Transverse colon (tissue), 4 donors: Measurements from ENCODE around the gene FBXO21. TPM values are rescaled to one million over a fixed set of nuclear protein-coding genes. Genes with fewer than 3 reads are reported as not detected.

Experiments
- DNase-seq: peaks from one replicate; pipeline ENCODE4 v3.0.0-alpha.2; 2019
- H3K27ac ChIP-seq, 4 donors: fragments of 200-600 bp; sonication (generic); 2 replicates each; pipeline ENCODE4 v1.5.1; 2016 to 2018; ENCODE audit warnings: inconsistent platforms in 4 of 4
- H3K27me3 ChIP-seq: fragments of 200-600 bp; sonication (generic); 2 replicates; pipeline ENCODE4 v1.5.1; 2017; ENCODE audit warnings: inconsistent platforms
- H3K36me3 ChIP-seq, 4 donors: fragments of 200-600 bp; sonication (generic); 2 replicates each; pipeline ENCODE4 v1.5.1; 2017 to 2019; ENCODE audit warnings: inconsistent platforms in 4 of 4
- H3K4me1 ChIP-seq, 4 donors: fragments of 200-600 bp; sonication (generic); 2 replicates each; pipeline ENCODE4 v1.5.1; 2017 to 2020; ENCODE audit warnings: inconsistent platforms in 4 of 4
- H3K4me3 ChIP-seq, 4 donors: fragments of 200-600 bp; sonication (generic); 1 replicate in 1 of 4; 2 replicates in 3 of 4; pipeline versions ENCODE4 v1.5.1 to v1.6.1; 2017 to 2019; ENCODE audit warnings: inconsistent platforms in 4 of 4
- H3K9me3 ChIP-seq, 2 donors: fragments of 200-600 bp; sonication (generic); 2 replicates each; pipeline ENCODE4 v1.5.1; 2017 to 2019; ENCODE audit warnings: inconsistent platforms in 2 of 2
- EP300 ChIP-seq: sonication (generic); formaldehyde crosslinking; IDR thresholded peaks from one replicate; pipeline ENCODE4 v1.6.1; 2017; ENCODE audit warnings: antibody characterized with exemption, low read depth
- POLR2A ChIP-seq: fragments of 450-650 bp; IDR thresholded peaks from one replicate; pipeline ENCODE4 v1.6.1; 2016; ENCODE audit warnings: antibody characterized with exemption, mild to moderate bottlenecking, moderate library complexity
- POLR2AphosphoS5 ChIP-seq, 3 donors: sonication (generic); formaldehyde crosslinking; IDR thresholded peaks; one replicate each; pipeline ENCODE4 v1.6.1; 2016; ENCODE audit warnings: antibody characterized with exemption in 3 of 3
- WGBS, 2 donors: methylation state at CpG; one replicate each; pipeline ENCODE4 v1.1.5; 2018; ENCODE audit warnings: low coverage in 1 of 2; 5-methylcytosine and 5-hydroxymethylcytosine counted together
- in situ Hi-C, 4 donors: fragments of 200-750 bp; cut with MboI; loops; one replicate each; pipeline versions ENCODE4 v1.15.0 to v1.15.1; 2017; ENCODE audit warnings: low sequenced_read_pairs in 3 of 4, low pct_ligation_motif_present in 1 of 4, low pct_unique_long_range_greater_than_20kb in 1 of 4
- intact Hi-C: fragments of 100-400 bp; cut with DNase I; formaldehyde crosslinking; loops from one replicate; pipeline ENCODE4 v1.15.1; 2023; ENCODE audit warnings: low total_unique reads
- total RNA-seq, 4 donors: library from RNA; depleted of rRNA; stranded (reverse); fragments of >200 nt; gene quantifications; one replicate each; pipeline ENCODE4 v1.1.0, GENCODE V29; 2016
- TF ChIP-seq, protein P1 (sequence below), 5 experiments: fragments of 200-600 bp in 3 of 5; fragments of 450-650 bp in 2 of 5; sonication (generic) in 3 of 5; IDR thresholded peaks; 1 replicate in 2 of 5; 2 replicates in 3 of 5; pipeline ENCODE4 v1.5.1; 2016 to 2017; ENCODE audit warnings: antibody characterized with exemption in 5 of 5, inconsistent platforms in 3 of 5, mild to moderate bottlenecking in 2 of 5, moderate library complexity in 1 of 5

Gene FBXO21
- total RNA-seq, 4 donors from 2014 or later: 31.6 to 56.9 (median 36.8) TPM

DNA sequence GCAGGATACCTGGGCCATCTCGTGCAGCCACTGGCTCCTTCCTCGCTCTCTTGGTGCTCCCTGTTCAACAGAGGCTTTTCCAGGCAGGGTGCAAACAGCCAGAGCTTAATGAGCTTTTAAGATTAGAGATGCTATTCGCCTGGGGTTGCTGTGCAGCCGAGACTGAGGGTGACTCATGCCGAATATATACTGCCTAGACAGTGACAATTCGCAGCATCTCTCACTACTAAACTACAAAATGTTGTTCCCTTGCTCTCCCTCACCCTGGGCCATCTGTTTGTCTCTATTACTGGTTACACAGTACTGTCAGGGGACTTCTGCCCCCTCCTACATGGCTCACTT, 65.0 kb downstream of the FBXO21 start:
- WGBS, 2 donors: 60 to 72% methylated on average over 1 to 6 of the region's 6 CpGs
- H3K27ac ChIP-seq: no peak overlapping the region
- intact Hi-C loops (no loop called here), in situ Hi-C loops (no loop called here)
- H3K4me1 ChIP-seq: no peaks in the 10 kb centered on the region
- no peaks in the 10 kb centered on the region for H3K9me3 ChIP-seq
- no peaks in the 10 kb centered on the region for H3K36me3 ChIP-seq
- no peak for TF ChIP-seq POLR2AphosphoS5 (IDR thresholded peaks at IDR 0.05)
- no peak for TF ChIP-seq POLR2A
- no peak for TF ChIP-seq EP300
- TF ChIP-seq, protein P1, sequence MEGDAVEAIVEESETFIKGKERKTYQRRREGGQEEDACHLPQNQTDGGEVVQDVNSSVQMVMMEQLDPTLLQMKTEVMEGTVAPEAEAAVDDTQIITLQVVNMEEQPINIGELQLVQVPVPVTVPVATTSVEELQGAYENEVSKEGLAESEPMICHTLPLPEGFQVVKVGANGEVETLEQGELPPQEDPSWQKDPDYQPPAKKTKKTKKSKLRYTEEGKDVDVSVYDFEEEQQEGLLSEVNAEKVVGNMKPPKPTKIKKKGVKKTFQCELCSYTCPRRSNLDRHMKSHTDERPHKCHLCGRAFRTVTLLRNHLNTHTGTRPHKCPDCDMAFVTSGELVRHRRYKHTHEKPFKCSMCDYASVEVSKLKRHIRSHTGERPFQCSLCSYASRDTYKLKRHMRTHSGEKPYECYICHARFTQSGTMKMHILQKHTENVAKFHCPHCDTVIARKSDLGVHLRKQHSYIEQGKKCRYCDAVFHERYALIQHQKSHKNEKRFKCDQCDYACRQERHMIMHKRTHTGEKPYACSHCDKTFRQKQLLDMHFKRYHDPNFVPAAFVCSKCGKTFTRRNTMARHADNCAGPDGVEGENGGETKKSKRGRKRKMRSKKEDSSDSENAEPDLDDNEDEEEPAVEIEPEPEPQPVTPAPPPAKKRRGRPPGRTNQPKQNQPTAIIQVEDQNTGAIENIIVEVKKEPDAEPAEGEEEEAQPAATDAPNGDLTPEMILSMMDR (IDR thresholded peaks at IDR 0.05): no peak
- no peak for DNase-seq
- no peaks in the 10 kb centered on the region for H3K27me3 ChIP-seq
- H3K4me3 ChIP-seq: no peak overlapping the region

DNA sequence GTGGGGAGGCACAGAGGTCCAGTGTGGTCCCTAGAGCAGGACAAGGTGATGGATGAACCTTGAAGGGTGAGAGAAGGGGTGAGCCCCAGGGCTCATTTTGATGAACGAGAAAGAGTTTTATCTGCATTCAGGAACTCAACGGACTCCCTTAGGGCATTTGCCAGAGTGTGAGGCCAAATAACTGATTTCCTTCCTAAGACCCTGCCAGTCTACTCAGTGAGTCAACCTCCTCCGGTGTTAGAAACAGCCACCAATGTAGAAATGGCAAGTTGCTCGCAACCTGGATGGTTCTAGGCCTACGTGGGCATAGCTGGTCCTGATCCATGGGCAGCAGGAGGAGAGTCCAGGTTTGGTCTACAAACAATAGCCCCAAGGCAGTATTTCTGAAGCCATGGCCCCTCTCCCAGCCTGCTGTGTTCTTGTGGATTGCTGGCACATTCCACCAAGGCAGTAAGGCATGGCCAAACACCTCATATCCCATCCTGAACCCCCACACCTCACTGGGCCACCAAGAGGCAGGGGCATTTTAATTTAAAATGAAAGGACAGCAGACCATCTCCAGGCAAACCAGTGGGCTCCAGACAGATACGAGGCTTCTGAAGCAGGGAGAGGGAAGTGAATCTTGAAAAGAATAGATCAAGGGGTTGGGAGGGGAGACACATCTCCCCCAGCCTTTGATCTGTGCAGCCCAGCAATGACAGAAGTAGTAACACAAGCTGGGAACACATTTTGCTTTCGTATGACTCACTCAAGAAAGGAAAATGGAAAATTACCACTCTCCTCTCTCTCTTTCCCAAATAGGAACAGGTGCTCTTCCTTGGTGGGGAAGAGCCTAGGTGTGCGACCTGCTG, 65.6 kb downstream of the FBXO21 start:
- WGBS, 2 donors: 80 to 82% methylated on average over 1 to 8 of the region's 8 CpGs
- no peak overlapping the region for H3K4me3 ChIP-seq
- no peak for DNase-seq
- intact Hi-C loops: no loop called here
- no peaks in the 10 kb centered on the region for H3K4me1 ChIP-seq
- no peaks in the 10 kb centered on the region for H3K36me3 ChIP-seq
- no peak overlapping the region for H3K27ac ChIP-seq
- TF ChIP-seq EP300: no peak
- TF ChIP-seq POLR2A: no peak
- no peak for TF ChIP-seq POLR2AphosphoS5 (IDR thresholded peaks at IDR 0.05)
- TF ChIP-seq, protein P1 (IDR thresholded peaks at IDR 0.05): no peak
- in situ Hi-C loops: loop anchor here in 2 of 4 donors (25.0 kb wide), 1 partner anchor 412 kb away; no protein-coding TSS in a partner anchor
- no peaks in the 10 kb centered on the region for H3K27me3 ChIP-seq
- H3K9me3 ChIP-seq: no peaks in the 10 kb centered on the region

DNA sequence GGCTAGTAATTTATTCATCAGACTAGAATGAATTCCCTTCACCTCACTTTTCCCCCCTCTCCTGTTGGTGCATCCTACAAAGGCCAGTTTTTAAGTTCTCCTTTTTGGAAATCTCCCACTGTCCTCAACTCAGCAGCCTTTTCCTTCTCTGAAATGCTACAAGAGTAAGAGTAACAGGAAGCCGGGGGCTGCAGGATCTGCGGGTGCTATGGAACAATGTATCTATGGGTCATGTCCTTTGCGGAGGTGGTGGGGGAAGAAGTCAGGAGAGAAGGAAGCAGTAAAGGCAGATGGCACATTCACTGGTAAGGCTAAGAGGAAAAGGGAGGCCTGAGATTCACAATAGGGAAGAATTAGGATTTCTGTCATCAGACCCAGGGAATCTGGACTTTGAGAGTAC, 68.8 kb downstream of the FBXO21 start:
- TF ChIP-seq POLR2AphosphoS5 (IDR thresholded peaks at IDR 0.05) (no peak), EP300 (no peak), POLR2A (no peak)
- TF ChIP-seq, protein P1 (IDR thresholded peaks at IDR 0.05): no peak
- in situ Hi-C loops: loop anchor here in 2 of 4 donors (25.0 kb wide), 1 partner anchor 409 kb away; no protein-coding TSS in a partner anchor
- H3K4me1 ChIP-seq: no peaks in the 10 kb centered on the region
- no peak overlapping the region for H3K4me3 ChIP-seq
- intact Hi-C loops: no loop called here
- H3K27me3 ChIP-seq: no peaks in the 10 kb centered on the region
- no peak for DNase-seq
- H3K27ac ChIP-seq: no peak overlapping the region
- 64 to 78% methylated on average over 3 of the region's 3 CpGs for WGBS, 2 donors
- no peaks in the 10 kb centered on the region for H3K36me3 ChIP-seq
- H3K9me3 ChIP-seq: no peaks in the 10 kb centered on the region

DNA sequence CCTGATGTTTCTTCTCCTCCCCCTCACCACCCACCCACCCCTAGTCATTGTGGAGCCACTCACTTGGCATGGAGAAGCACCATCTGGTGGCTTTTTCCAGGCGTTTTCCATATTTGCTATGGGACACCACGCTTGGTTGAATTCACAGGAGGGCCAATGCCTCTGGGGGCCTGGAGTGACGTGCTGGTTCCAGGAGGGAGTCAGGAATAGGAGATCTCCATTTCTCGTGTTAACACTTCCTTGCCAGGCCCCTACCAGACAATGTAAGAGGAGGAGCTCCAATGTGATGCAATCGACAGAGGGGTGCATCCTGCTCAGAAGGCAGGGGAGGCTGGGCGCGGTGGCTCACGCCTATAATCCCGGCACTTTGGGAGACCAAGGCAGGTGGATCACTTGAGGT, 69.5 kb downstream of the FBXO21 start:
- TF ChIP-seq, protein P1 (IDR thresholded peaks at IDR 0.05): no peak
- TF ChIP-seq POLR2AphosphoS5 (IDR thresholded peaks at IDR 0.05) (no peak), EP300 (no peak), POLR2A (no peak)
- no peak for DNase-seq
- intact Hi-C loops (no loop called here), in situ Hi-C loops (loop anchor here in 2 of 4 donors (25.0 kb wide), 1 partner anchor 408 kb away; no protein-coding TSS in a partner anchor)
- Histone ChIP-seq H3K9me3 (no peaks in the 10 kb centered on the region), H3K36me3 (no peaks in the 10 kb centered on the region), H3K27ac (no peak overlapping the region), H3K4me1 (no peaks in the 10 kb centered on the region), H3K4me3 (no peak overlapping the region), H3K27me3 (no peaks in the 10 kb centered on the region)
- 46 to 78% methylated on average over 2 to 9 of the region's 9 CpGs for WGBS, 2 donors
